HG02642 (cell line): Measurements from ENCODE around the gene KIT.

Experiments
- ATAC-seq: cut with Tn5 transposase; IDR thresholded peaks from one replicate; pipeline ENCODE4 v1.9.1; 2021; ENCODE audit warnings: mild to moderate bottlenecking; ENCODE audit not compliant: unreplicated experiment, poor library complexity

KIT gene

GRCh38 chr4:54695337-54695736, 37.6 kb downstream of the KIT start:
- no peak for ATAC-seq

- no peak for ATAC-seq
These were observed 38.0 kb downstream of the KIT start for GRCh38 chr4:54695788-54696187.

GRCh38 chr4:54696649-54697048, 38.9 kb downstream of the KIT start:
- no peak for ATAC-seq

- no peak for ATAC-seq
These were observed 43.2 kb downstream of the KIT start for GRCh38 chr4:54700986-54701385.

GRCh38 chr4:54703182-54703581, 45.4 kb downstream of the KIT start:
- ATAC-seq, result no peak

- ATAC-seq, result no peak
These were observed 49.6 kb downstream of the KIT start for GRCh38 chr4:54707406-54707805.

- ATAC-seq, result no peak
These were observed 50.9 kb downstream of the KIT start for GRCh38 chr4:54708339-54709279.

- no peak for ATAC-seq
These were observed 51.6 kb downstream of the KIT start for GRCh38 chr4:54709400-54709799.

GRCh38 chr4:54712206-54712605, 54.4 kb downstream of the KIT start:
- no peak for ATAC-seq

GRCh38 chr4:54714631-54715030, 56.9 kb downstream of the KIT start:
- ATAC-seq, result no peak

GRCh38 chr4:54716478-54717065, 58.8 kb downstream of the KIT start:
- ATAC-seq, result no peak

GRCh38 chr4:54717694-54718093, 59.9 kb downstream of the KIT start:
- ATAC-seq, result no peak

- ATAC-seq, result no peak
These were observed 61.6 kb downstream of the KIT start for GRCh38 chr4:54719378-54719777.

GRCh38 chr4:54723220-54723619, 65.5 kb downstream of the KIT start:
- no peak for ATAC-seq

GRCh38 chr4:54723820-54724219, 66.1 kb downstream of the KIT start:
- no peak for ATAC-seq

GRCh38 chr4:54726907-54727306, 69.2 kb downstream of the KIT start:
- ATAC-seq, result peak; percentile 45

GRCh38 chr4:54727346-54727745, 69.6 kb downstream of the KIT start:
- ATAC-seq, result peak; percentile 71

- no peak for ATAC-seq
These were observed 70.6 kb downstream of the KIT start for GRCh38 chr4:54728368-54728767.

- no peak for ATAC-seq
These were observed 71.5 kb downstream of the KIT start for GRCh38 chr4:54729256-54729655.

- ATAC-seq, result no peak
These were observed 72.8 kb downstream of the KIT start for GRCh38 chr4:54730581-54730980.

GRCh38 chr4:54731552-54731951, 73.8 kb downstream of the KIT start:
- ATAC-seq, result no peak

- ATAC-seq, result no peak
These were observed 74.2 kb downstream of the KIT start for GRCh38 chr4:54731976-54732375.
